OCI-LY7 (cell line): ENCODE data around the gene ASAH2.

Experiments used
- CTCF ChIP-seq: fragments of 200-600 bp; sonication (generic); conservative IDR thresholded peaks from 2 replicates; pipeline ENCODE4 v1.5.1; 2014; ENCODE audit warnings: mild to moderate bottlenecking, antibody characterized with exemption, low read length, moderate library complexity, mixed read lengths
- EZH2phosphoT487 ChIP-seq: fragments of 200-600 bp; sonication (generic); IDR thresholded peaks from 2 replicates; pipeline ENCODE4 v1.6.1; 2018; ENCODE audit warnings: low read depth, borderline replicate concordance, mild to moderate bottlenecking, mixed run types, antibody characterized with exemption, low read length, moderate library complexity, mixed read lengths

DNA sequence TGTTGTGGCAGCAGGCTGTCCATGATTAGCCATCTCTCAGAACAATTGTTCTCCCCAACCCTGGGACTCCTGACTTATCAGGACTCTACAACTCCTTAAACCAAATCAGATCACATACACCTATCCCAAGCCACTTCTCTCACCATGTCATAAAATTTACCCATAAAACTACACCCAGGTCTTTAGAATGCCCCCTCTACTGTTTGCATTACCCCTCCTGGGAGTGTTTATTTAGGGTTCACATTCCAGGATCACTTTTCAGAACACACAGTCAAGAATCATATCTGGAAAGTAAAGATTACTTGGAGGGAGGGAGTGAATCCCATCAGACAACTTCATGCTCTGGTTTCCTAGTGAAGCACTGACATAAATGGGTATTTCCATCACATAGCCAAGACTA, 7.1 kb downstream of the ASAH2 start:
- TF ChIP-seq CTCF (no peak), EZH2phosphoT487 (no peak)
